PC-3 (cell line): ENCODE measurements around the gene CDH22. TPM values are rescaled to one million over a fixed set of nuclear protein-coding genes. Genes with fewer than 3 reads are reported as not detected.

Experiments used
- ATAC-seq: fragments of 200-7000 bp; cut with Tn5 transposase; 2 replicates; pipeline ENCODE4 v1.9.1; 2020; ENCODE audit warnings: mild to moderate bottlenecking, moderate library complexity
- BruUV-seq: library from RNA; stranded (reverse); fragments of 400-500 nt; replicated peaks from 2 replicates; lab custom pipeline; 2021; lab: Mats Ljungman, UMichigan
- CTCF ChIA-PET: fragments of 300-600 bp; sonication (Branson Sonifier 250); formaldehyde crosslinking; loops from one replicate; lab custom pipeline; 2022; ENCODE audit warnings: antibody characterized with exemption; lab: Charles Lee
- POLR2A ChIA-PET: fragments of 300-600 bp; sonication (Branson Sonifier 250); formaldehyde crosslinking; loops from one replicate; lab custom pipeline; 2022; ENCODE audit warnings: antibody characterized with exemption; ENCODE audit not compliant: unreplicated experiment; lab: Charles Lee
- DNase-seq: peaks from one replicate; pipeline ENCODE4 v3.0.0-alpha.2; 2015
- H2AFZ ChIP-seq: fragments of 300-600 bp; sonication (generic); 2 replicates; pipeline ENCODE4 v1.6.0; 2016; ENCODE audit warnings: antibody characterized with exemption, low read length
- H3F3A ChIP-seq: fragments of 300-600 bp; sonication (generic); one replicate; pipeline ENCODE4 v1.6.0; 2017; ENCODE audit warnings: antibody characterized with exemption, low read length, control low read depth, mild to moderate bottlenecking; ENCODE audit not compliant: unreplicated experiment
- H3K27ac ChIP-seq: fragments of 300-600 bp; sonication (generic); 2 replicates; pipeline ENCODE4 v1.5.1; 2016; ENCODE audit warnings: mild to moderate bottlenecking, low read length
- H3K27me3 ChIP-seq: fragments of 300-600 bp; sonication (generic); 2 replicates; pipeline ENCODE4 v1.6.1; 2016; ENCODE audit warnings: low read length, mixed read lengths
- H3K36me3 ChIP-seq: fragments of 300-600 bp; sonication (generic); 2 replicates; pipeline ENCODE4 v1.6.1; 2016; ENCODE audit warnings: low read depth, mixed run types, low read length, mixed read lengths
- H3K4me1 ChIP-seq: fragments of 300-600 bp; sonication (generic); 2 replicates; pipeline ENCODE4 v1.5.1; 2016; ENCODE audit warnings: low read length; ENCODE audit not compliant: insufficient read depth
- H3K4me2 ChIP-seq: fragments of 300-600 bp; sonication (generic); 2 replicates; pipeline ENCODE4 v1.6.0; 2016; ENCODE audit warnings: low read length
- H3K4me3 ChIP-seq: fragments of 300-600 bp; sonication (generic); 2 replicates; pipeline ENCODE4 v1.5.1; 2016; ENCODE audit warnings: mild to moderate bottlenecking, low read length, mixed read lengths
- H3K79me2 ChIP-seq: fragments of 300-600 bp; sonication (generic); 2 replicates; pipeline ENCODE4 v1.6.1; 2017; ENCODE audit warnings: low read length, mixed read lengths
- H3K9ac ChIP-seq: fragments of 300-600 bp; sonication (generic); 2 replicates; pipeline ENCODE4 v1.6.0; 2016; ENCODE audit warnings: mild to moderate bottlenecking, low read length
- H3K9me2 ChIP-seq: fragments of 300-600 bp; sonication (generic); replicated peaks from 2 replicates; pipeline ENCODE4 v1.6.1; 2016; ENCODE audit warnings: mixed run types, low read length, mixed read lengths
- H3K9me3 ChIP-seq: fragments of 300-600 bp; sonication (generic); 2 replicates; pipeline ENCODE4 v1.6.1; 2016; ENCODE audit warnings: low read length, mixed read lengths
- H4K20me1 ChIP-seq: fragments of 300-600 bp; sonication (generic); 2 replicates; pipeline ENCODE4 v1.6.1; 2016; ENCODE audit warnings: low read length, mixed read lengths
- EZH2 ChIP-seq: fragments of 300-600 bp; sonication (generic); IDR thresholded peaks from one replicate; pipeline ENCODE4 v1.6.1; 2017; ENCODE audit warnings: antibody characterized with exemption, mild to moderate bottlenecking, low read length; ENCODE audit not compliant: unreplicated experiment
- EZH2phosphoT487 ChIP-seq: fragments of 300-600 bp; sonication (generic); IDR thresholded peaks from 2 replicates; pipeline ENCODE4 v1.6.1; 2018; ENCODE audit warnings: mild to moderate bottlenecking, antibody characterized with exemption, low read length, borderline replicate concordance
- intact Hi-C: fragments of 100-400 bp; cut with micrococcal nuclease; formaldehyde crosslinking; loops from 2 replicates; pipeline ENCODE4 v1.9.0; 2023
- total RNA-seq: library from RNA; depleted of rRNA; stranded (reverse); fragments of >200 nt; gene quantifications from 2 replicates; pipeline ENCODE4 v1.2.3, GENCODE V29; 2014
- TF ChIP-seq, protein P1 (sequence below): fragments of 300-600 bp; sonication (generic); conservative IDR thresholded peaks from 2 replicates; pipeline ENCODE4 v1.5.1; 2017; ENCODE audit warnings: antibody characterized with exemption, low read depth, mild to moderate bottlenecking, low read length

CDH22 gene
- total RNA-seq, 1 experiment from 2014 or later: not detected

DNA sequence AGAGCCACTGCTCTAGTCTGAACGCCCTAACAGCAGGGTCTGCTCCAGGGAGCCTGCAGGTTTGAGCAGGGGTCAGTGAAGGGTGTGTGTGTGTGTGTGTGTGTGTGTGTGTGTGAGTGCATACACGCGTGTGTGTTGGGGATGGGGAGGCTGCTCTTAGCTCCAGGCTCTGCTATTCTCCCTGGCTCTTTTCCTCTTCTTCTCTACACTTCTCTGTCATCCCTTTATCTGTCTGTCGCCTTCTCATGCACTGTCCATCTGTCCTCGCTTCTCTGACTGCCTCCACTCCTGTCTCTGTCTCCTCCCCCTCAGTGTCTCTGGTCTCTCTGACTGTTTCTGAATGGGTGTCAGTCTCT is 3.4 kb upstream of the CDH22 start:
- intact Hi-C loops: loop anchor here (5.0 kb wide), 1 partner anchor 179 kb away; no protein-coding TSS in a partner anchor
- ATAC-seq (no peak), DNase-seq (no peak)
- Histone ChIP-seq H3F3A (no peaks in the 10 kb centered on the region), H3K4me1 (no peaks in the 10 kb centered on the region), H3K27ac (no peak overlapping the region), H3K9ac (no peak overlapping the region), H3K4me3 (no peak overlapping the region), H3K79me2 (no peaks in the 10 kb centered on the region), H3K4me2 (no peak overlapping the region), H3K9me3 (no peaks in the 10 kb centered on the region), H2AFZ (no peak overlapping the region), H4K20me1 (0 out of 2 replicates have a peak, but pooled peaks cover 4% of the 10 kb centered on the region), H3K36me3 (no peaks in the 10 kb centered on the region), H3K27me3 (peaks cover 76% of the 10 kb centered on the region), H3K9me2 (no peaks in the 10 kb centered on the region)
- no TSS peak for BruUV-seq
- CTCF ChIA-PET: no interaction called here
- POLR2A ChIA-PET: no interaction called here
- TF ChIP-seq EZH2 (no peak), EZH2phosphoT487 (no peak)
- TF ChIP-seq, protein P1, sequence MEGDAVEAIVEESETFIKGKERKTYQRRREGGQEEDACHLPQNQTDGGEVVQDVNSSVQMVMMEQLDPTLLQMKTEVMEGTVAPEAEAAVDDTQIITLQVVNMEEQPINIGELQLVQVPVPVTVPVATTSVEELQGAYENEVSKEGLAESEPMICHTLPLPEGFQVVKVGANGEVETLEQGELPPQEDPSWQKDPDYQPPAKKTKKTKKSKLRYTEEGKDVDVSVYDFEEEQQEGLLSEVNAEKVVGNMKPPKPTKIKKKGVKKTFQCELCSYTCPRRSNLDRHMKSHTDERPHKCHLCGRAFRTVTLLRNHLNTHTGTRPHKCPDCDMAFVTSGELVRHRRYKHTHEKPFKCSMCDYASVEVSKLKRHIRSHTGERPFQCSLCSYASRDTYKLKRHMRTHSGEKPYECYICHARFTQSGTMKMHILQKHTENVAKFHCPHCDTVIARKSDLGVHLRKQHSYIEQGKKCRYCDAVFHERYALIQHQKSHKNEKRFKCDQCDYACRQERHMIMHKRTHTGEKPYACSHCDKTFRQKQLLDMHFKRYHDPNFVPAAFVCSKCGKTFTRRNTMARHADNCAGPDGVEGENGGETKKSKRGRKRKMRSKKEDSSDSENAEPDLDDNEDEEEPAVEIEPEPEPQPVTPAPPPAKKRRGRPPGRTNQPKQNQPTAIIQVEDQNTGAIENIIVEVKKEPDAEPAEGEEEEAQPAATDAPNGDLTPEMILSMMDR: no peak

DNA sequence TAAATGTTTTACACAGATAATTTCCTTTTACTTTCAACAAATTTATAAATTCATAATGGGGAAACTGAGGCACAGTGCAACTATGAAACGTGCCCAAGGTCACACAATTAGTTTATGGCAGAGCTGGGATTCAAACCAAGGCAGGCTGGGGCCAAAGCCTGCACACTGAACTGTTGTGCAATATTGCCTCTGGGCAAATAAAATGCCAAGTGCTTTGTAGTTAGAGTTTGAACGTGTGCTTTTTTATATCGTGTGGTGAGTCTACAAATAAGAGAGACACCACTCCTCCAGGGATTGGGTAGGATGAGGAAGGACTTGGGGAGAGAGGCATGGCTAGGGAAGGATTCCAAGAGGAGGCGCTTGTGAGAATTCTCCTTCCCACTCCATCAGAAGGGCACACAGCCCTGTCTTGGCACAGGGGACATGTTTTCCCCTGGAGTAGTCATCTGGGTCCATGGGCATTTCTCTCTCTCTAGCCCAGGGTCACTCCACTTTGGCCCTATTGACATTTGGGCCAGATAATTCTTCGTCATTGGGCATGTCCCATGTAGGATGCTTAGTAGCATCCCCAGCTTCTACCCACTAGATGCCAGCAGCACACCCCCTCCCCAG is 2.8 kb upstream of the CDH22 start:
- Histone ChIP-seq H3F3A (no peaks in the 10 kb centered on the region), H3K27me3 (peaks cover 81% of the 10 kb centered on the region), H3K27ac (no peak overlapping the region), H3K9ac (no peak overlapping the region), H4K20me1 (0 out of 2 replicates have a peak, but pooled peaks cover 4% of the 10 kb centered on the region), H3K4me1 (no peaks in the 10 kb centered on the region), H3K4me2 (no peak overlapping the region), H2AFZ (no peak overlapping the region), H3K4me3 (no peak overlapping the region), H3K79me2 (no peaks in the 10 kb centered on the region), H3K9me3 (no peaks in the 10 kb centered on the region), H3K9me2 (no peaks in the 10 kb centered on the region), H3K36me3 (no peaks in the 10 kb centered on the region)
- no TSS peak for BruUV-seq
- ChIA-PET POLR2A (no interaction called here), CTCF (no interaction called here)
- ATAC-seq (no peak), DNase-seq (peak; percentile 49)
- no peak for TF ChIP-seq EZH2phosphoT487
- TF ChIP-seq, protein P1: no peak
- no peak for TF ChIP-seq EZH2
- intact Hi-C loops: loop anchor here (5.0 kb wide), 1 partner anchor 179 kb away; no protein-coding TSS in a partner anchor

DNA sequence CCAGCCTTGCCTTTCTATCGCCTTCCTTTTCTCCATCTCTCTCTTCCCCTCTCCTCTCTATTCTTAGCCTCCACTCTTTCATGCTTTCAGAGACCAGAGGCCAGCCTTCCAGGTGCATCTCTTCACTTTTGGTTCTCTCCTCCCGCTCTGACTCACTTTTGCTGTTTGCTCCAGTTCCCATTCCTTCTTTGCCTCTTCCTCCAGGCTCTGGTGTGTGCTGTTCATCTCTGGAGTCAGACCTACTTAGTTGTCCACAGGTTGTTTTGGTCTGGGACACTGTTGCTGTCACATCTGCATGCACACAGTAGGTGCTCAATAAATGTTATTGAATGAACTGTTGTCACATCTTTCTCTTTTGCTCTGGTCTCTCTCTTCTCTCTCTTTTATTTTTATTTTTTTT is 1.6 kb upstream of the CDH22 start:
- BruUV-seq: no TSS peak

More for the DNA sequence above, 1.6 kb upstream of the CDH22 start:
- ATAC-seq (no peak), DNase-seq (no peak)
- Histone ChIP-seq H3K9ac (no peak overlapping the region), H2AFZ (no peak overlapping the region), H4K20me1 (no peaks in the 10 kb centered on the region), H3K79me2 (no peaks in the 10 kb centered on the region), H3K27ac (no peak overlapping the region), H3K4me2 (no peak overlapping the region), H3K9me3 (no peaks in the 10 kb centered on the region), H3K4me1 (no peaks in the 10 kb centered on the region), H3F3A (no peaks in the 10 kb centered on the region), H3K36me3 (no peaks in the 10 kb centered on the region), H3K27me3 (peaks cover 89% of the 10 kb centered on the region), H3K9me2 (no peaks in the 10 kb centered on the region), H3K4me3 (no peak overlapping the region)
- CTCF ChIA-PET: no interaction called here
- POLR2A ChIA-PET: no interaction called here
- intact Hi-C loops: loop anchor here (5.0 kb wide), 1 partner anchor 178 kb away; no protein-coding TSS in a partner anchor
- TF ChIP-seq EZH2phosphoT487 (no peak), EZH2 (no peak)
- TF ChIP-seq, protein P1: no peak
